C4-2B (cell line): ENCODE data around the gene RCOR1.

ENCODE experiments used
- H3K27ac ChIP-seq: fragments of 450-650 bp; 2 replicates; pipeline ENCODE4 v1.5.1; 2017
- ZFX ChIP-seq: fragments of 450-650 bp; IDR thresholded peaks from 2 replicates; pipeline ENCODE4 v1.6.1; 2017
- TF ChIP-seq, protein P1 (sequence below): fragments of 450-650 bp; conservative IDR thresholded peaks from 2 replicates; pipeline ENCODE4 v1.5.1; 2017; ENCODE audit warnings: mild to moderate bottlenecking

The RCOR1 gene

DNA sequence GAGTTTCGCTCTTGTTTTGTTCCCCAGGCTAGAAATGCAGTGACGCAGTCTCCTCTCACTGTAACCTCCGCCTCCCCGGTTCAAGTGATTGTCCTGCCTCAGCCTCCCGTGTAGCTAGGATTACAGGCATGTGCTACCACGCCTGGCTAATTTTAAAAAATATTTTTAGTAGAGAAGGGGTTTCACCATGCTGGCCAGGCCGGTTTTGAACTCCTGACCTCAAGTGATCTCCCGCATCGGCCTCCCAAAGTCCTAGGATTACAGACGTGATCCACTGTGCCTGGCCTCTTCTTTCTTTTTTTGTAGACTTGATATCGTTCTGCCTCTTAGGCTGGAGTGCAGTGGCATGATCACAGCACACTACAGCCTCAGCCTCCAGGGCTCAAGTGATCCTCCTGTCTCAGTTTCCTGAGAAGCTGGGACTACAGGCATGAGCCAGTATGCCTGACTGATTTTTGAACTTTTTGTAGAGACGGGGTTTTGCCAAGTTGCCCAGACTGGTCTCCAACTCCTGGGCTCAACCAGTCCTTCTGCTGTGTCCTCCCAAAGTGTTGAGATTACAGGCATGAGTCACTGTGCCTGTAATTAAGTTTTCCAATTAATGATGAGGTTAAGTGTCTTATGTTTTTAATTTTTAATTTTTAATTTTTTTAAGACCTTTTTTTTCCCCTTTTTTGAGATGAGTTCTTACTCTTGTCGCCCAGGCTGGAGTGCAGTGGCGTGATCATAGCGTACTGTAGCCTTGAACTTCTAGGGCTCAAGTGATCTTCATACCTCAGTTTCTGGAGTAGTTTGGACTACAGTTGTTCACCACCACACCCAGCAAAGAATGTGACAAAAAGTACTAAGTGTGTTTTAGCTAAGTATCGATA is 10.2 kb downstream of the RCOR1 start:
- no peak for TF ChIP-seq ZFX
- TF ChIP-seq, protein P1, sequence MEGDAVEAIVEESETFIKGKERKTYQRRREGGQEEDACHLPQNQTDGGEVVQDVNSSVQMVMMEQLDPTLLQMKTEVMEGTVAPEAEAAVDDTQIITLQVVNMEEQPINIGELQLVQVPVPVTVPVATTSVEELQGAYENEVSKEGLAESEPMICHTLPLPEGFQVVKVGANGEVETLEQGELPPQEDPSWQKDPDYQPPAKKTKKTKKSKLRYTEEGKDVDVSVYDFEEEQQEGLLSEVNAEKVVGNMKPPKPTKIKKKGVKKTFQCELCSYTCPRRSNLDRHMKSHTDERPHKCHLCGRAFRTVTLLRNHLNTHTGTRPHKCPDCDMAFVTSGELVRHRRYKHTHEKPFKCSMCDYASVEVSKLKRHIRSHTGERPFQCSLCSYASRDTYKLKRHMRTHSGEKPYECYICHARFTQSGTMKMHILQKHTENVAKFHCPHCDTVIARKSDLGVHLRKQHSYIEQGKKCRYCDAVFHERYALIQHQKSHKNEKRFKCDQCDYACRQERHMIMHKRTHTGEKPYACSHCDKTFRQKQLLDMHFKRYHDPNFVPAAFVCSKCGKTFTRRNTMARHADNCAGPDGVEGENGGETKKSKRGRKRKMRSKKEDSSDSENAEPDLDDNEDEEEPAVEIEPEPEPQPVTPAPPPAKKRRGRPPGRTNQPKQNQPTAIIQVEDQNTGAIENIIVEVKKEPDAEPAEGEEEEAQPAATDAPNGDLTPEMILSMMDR: no peak
- no peak overlapping the region for H3K27ac ChIP-seq

DNA sequence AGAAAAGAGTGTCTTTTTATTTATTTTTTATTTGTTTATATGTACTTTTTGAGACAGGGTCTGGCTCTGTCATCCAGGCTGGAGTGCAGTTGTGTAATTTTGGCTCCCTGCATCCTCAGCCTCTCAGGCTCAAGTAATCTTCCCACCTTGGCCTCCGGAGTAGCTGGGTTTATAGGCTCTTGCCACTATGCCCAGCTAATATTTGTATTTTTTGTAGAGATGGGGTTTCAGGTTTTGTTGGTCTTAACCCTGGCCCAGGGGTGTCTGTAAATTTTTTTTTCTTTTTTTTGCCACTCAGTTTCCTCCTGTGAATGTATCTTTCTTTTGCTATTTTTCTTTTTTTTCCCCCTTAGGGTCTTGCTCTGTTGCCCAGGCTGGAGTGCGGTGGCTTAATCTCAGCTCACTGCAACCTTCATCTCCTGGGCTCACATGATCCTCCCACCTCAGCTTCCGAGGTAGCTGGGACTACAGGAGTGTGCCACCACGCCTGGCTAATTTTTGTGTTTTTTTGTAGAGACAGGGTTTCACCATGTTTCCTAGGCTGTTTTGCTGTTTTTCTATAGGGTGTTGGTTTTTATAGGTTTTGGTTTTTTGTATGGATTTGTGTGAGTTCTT is 11.0 kb downstream of the RCOR1 start:
- TF ChIP-seq ZFX: no peak
- TF ChIP-seq, protein P1: no peak
- no peak overlapping the region for H3K27ac ChIP-seq

DNA sequence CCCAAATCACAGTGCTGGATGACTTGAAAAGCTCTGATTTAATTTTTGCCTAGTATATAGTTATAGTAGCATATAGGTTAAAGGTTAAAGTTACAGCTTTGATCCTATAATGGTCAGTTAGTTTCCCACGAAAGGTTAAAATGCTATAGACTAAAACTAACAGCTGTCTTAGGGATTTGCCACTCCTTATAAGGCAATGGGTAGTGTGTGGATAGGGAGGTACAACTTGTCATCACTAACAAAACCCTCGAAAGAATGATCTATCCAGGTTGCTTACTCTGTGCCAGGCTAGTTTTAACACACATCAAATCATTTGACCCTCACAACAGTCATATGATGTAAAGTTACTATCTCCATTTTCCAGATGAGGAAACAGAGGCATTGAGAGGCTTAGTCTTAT is 11.7 kb downstream of the RCOR1 start:
- no peak overlapping the region for H3K27ac ChIP-seq
- TF ChIP-seq ZFX: no peak
- TF ChIP-seq, protein P1: no peak

DNA sequence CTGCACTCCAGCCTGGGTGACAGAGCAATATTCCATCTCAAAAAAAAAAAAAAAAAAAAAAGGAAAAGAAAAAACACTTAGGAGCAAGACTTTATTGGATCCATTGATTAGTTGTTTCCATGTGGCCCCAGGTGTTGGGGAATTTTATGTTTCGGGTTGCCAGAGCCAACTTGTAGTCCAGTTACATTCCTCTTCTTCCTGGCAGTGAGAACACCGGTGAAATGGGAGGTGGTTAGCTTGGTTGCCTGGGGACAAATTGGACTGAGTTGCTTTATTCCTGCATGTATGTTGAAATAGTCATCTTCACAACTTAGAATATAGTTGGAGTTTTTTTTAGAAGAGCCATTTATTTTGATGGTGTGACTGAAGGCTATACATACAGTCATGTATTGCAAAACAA is 12.6 kb downstream of the RCOR1 start:
- no peak overlapping the region for H3K27ac ChIP-seq
- TF ChIP-seq, protein P1: no peak
- no peak for TF ChIP-seq ZFX

DNA sequence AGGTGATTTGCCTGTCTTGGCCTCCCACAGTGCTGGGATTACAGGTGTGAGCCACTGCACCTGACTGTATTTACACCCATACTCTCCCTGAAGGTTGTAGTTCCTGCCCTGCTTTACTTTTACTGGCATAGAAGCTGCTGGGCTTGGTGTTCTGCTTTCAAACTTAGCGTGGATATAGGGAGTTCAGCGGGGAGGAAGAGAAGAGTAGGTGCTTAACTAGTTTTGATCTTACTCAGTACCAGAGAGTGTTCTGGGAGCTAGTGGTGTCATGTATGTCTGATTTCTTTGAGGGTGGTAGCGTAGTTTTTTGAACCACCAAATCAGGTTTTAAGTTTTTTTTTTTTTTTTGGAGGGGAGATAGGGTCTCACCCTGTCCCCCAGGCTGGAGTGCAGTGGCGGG is 13.8 kb downstream of the RCOR1 start:
- no peak for TF ChIP-seq ZFX
- TF ChIP-seq, protein P1: no peak
- no peak overlapping the region for H3K27ac ChIP-seq

DNA sequence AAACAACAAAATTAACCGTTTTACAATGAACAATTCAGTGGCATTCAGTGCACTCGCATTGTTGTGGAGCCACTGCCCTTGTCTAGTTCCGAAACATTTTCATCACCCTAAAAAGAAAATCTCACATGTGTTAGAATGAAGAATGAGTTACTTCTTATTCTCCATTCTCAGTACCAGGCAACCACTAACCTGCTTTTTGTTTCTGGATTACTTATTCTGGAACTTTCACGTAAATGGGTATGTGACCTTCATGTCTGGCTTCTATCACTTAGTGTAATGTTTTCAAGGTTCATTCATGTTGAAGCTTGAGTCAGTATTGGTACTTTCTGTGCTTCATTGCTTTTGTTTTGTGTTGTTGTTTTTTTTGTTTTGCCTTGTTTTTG is 15.6 kb downstream of the RCOR1 start:
- TF ChIP-seq, protein P1: no peak
- no peak for TF ChIP-seq ZFX
- H3K27ac ChIP-seq: no peak overlapping the region
